ENCODE results near the gene ARL9.

The ARL9 gene

DNA sequence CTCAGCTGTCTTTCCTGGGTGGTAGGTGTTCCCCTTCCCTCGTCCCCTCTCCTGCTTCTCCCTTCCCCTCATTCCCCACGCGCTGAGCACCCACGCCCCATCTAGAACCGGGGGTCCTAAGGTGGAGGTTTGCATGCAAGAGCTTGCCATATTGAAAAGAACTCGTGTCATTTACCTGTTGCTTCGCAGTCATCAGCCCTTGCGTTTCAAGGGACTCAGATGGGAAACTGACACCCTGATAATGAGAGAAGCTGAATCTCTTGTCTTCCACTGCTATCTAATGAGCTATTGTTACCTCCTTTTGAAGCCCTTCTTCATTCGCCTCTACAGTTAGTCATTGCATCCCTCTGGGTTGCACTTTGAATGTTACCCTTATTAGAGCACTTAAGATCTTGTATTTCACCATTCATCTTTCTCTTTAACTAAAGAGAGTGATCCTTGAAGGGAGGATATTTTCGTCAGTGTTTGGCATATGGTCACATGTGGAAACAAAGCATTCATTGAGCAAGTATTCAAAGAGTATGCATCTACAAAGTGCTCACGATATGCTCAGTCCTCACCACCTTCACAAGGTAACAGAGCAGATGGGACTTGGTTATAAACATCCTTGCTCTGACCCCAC, 25.7 kb downstream of the ARL9 start:
- no peak for DNase-seq (ENCODE audit: low read depth in 3 of 3)

DNA sequence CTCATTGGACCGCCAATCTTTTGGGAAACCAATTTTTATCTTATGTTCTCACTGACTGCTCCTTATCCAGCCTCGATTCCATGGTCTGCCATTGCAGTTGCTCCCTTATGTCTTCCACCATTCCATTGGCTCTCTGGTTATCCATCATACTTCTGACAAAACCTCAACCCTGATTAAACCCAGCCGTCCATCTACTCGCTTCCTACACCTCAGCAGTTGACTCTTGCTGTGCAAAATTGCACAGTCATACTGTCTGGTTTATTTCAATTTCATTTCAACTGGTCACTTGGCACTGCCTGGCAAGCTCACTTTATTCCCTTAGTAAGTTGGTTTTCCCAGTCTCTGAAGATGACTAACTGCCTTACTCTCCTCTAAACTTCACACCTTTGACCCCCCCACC, 26.2 kb downstream of the ARL9 start:
- DNase-seq (ENCODE audit: low read depth in 3 of 3): no peak

DNA sequence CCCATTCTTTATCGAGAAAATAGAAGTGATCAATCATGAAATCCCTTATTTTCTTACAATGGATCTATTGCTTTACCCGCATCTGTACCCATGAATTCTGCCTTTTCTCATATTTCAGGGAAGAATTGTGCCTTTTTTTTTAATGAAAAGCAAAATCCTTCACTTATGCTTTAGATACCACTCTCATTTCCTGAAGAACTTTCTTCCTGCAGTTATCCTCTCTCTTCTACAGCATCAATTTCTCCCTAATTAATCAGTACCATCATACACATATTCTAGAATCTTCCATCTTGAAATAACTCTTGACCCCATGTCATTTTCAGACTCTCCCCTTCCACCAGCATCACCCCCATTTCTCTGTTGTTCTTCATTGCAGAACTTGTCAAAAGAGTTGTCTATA, 26.6 kb downstream of the ARL9 start:
- no peak for DNase-seq (ENCODE audit: low read depth in 3 of 3)

DNA sequence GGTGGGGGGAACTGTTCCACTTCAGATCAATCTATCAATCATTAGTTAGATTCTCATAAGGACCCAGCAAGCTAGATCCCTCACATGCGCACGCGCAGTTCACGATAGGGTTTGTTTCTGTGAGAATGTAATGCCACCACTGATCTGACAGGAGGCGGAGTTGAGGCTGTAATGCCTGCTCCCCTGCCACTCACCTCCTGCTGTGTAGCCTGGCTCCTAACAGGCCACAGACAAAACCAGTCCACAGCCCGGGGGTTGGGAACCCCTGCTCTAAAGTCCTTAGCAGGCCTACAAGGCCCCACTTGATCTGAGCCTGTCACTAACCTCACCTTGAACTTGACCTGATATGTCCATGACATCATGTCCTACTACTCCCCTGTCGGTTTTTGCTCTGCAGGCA, 30.3 kb downstream of the ARL9 start:
- DNase-seq (ENCODE audit: low read depth in 3 of 3): no peak

DNA sequence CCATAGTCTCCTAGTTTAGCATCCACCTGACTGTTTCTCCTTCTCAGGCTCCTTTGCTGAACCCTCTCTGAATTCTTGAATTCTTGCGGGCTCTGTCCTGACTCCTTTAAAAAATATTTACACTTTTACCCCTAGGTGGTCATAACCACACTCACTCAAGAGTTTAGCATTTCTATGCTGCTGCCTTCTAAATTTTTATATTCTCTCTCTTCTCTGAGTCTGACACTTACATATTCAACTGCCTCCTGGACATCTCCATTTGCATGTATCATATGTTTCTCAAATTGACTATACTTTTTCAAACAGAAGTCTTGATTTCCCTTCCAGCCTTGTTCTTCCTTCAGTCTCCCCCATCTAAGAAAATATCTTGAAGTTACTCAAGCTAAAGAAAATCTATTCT, 31.6 kb downstream of the ARL9 start:
- no peak for DNase-seq (ENCODE audit: low read depth in 3 of 3)

DNA sequence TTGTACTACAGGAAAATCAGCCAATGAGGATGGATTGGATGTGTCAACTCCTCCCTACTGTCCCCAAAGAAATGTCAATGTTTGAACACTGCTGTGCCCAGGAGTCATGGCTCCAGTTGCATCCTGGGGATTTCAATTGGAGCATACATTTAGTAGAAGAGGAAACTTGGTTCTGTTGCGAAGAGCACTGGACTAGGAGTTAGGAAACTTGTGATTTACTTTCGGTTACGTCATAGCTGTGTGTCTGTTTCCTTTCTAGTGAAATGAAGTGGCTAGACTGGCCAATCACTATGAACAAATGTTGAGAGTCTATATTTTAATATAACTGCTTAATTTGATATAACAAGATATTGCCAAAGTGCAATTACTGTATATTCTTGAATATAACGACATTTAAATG, 35.2 kb downstream of the ARL9 start:
- DNase-seq (ENCODE audit: low read depth in 3 of 3): no peak

DNA sequence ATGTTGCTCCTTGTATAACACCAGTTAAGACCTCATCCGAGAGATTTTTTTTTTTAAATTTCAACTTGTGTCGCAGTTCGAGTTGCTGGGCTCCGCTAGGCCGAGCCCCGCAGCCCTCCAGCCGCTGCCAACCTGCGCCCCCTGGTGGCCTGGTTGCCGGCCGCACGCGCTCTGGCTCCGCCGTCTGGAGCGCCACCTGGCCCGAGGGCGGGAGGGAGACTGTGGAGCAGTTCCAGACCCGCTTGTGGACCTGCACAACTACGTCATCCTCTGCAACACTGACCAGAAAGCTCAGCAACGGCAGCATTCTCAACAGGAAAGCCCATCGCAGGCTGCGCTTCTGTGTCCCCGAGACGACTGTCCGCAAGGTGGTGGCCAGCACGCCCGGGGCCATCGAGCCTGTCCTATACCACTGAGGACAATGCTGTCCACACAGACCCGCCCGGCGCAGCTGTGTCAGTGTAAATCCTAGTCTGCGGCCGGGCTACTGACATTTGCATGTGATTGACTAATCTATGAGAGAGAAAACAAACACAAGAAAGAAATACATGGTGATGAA, 39.1 kb downstream of the ARL9 start:
- DNase-seq (ENCODE audit: low read depth in 3 of 3): peak; percentile 71 to 82 (median 76)

DNA sequence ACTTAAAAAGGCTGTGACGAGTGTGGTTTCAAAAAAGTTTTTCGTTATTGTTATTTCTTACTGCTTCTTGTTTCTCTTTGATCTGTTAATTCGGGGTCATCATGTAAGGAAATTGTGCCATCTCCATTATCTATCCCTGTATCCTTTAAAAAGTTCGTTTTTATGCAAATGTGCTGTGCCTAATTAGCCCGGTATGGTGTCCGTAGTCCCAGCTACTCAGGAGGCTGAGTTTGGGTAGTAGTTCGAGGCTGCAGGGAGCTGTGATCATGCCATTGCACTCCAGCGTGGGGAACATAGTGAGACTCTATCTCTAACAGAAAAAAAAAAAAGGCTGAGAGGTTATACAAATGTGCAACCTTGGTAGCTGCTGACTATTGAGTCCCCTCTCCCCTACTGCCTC, 45.1 kb downstream of the ARL9 start:
- no peak for DNase-seq (ENCODE audit: low read depth in 3 of 3)

DNA sequence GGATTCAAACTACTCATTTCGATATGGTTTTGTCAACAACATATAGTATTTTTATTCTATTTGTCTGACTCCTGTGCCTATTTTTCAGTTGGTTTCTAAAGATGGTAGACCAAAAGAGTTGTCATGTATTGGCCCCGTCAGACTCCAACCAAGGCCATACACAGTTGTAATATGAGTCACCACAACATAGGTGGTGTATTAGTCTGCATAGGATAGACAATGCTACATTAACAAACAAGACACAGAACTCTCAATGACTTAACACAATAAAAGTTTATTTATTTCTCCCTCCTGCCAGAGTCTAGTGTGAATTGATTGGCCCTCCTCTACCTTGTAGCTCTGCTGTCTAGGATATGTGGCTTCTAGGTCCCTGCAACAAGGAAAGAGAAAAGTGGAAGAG, 45.9 kb downstream of the ARL9 start:
- DNase-seq (ENCODE audit: low read depth in 3 of 3): no peak

DNA sequence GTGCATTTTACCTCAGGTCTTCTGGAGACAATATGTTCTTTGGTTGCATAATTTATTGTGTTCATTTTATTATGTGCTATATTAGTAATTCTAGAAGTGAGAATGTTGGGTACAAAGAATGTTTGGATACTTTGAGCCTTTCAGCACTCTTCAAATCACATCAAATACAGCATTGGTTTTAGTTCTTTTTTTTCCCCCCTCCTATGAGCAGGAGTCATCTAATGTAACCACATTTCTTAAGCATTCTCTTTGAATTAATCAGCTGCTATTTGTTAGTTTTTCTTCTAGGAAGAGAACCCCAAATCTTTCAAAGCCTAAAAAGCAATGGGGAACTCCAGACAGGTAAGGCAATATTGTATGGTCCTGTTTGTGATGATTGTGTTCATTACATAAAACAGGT, 46.7 kb downstream of the ARL9 start:
- DNase-seq (ENCODE audit: low read depth in 3 of 3): no peak

DNA sequence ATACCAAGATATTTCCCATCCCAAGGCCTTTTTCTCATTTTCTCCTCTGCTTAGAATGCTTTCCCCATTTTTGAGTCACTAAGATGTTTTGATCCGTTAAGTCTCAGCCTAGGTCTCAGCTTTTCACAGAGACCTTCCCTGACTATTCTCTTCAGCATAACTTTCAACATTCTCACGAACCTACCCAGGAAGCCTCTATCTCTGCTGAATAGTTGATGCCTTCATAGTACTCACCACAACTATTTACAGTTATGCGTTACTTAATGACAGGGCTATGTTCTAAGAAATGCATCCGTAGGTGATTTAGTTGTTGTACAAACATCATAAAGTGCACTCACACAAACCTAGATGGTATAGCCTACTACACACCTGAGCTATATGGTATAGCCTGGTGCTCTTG, 64.5 kb downstream of the ARL9 start:
- no peak for DNase-seq (ENCODE audit: low read depth in 3 of 3)
